ENCODE measurements around the gene TAF15. TPM values are rescaled to one million over a fixed set of nuclear protein-coding genes. Genes with fewer than 3 reads are reported as not detected.

The TAF15 gene
- total and polyA plus RNA-seq, 2 of the 13 experiments (the other 11 are each of a cell fraction or from before 2014, with no cell fraction given): 25.2 to 26.5 TPM

DNA sequence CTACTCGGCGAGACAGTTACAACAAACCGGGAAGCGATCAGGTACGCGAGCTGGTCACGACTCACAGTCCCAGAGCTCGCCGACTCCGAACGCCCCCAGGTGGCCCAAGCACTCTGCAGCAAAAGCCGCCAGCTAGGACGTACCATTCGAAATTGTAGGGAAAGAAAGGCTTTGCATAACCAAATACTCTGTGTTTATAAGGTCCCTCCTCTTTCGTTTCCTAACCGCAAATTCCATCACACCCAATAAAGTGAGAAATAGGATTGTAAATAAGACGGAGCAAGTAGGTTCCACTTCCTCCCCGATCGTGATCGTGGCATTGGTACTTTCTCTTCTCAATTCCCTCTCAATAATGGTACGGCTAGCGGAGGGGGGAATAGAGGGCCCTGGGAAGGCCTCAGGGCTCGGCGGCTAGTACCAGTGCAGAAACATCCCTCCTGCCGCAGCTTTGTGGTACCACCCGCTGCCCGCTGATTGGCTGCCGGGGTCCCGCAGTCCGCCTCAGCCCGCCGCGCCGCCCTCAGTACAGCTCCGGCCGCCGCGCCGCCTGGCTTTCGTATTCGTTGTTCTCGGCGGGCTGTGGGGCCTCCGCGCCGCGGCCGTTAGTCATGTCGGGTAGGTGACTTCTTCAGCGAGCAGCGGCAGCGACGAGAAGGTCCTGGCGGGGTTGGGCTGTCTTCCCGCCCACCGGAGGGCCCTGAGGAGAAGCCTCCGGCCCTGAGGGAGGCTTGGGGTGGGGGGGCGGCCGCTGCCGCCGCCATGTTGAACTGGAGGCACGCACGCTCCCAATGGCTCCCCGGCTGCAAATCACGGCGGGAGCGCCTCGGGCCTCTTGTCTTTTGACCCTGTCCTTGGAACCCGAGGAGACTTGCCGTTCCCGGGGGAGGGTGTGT lies at the start of gene TAF15 (continued):
- TF ChIP-seq HOXA9 (CRISPR knock-in tag; IDR thresholded peaks at IDR 0.05; ENCODE audit: borderline replicate concordance) (peak; percentile 81), ZNF33B (CRISPR knock-in tag; IDR thresholded peaks at IDR 0.05) (0 out of 2 replicates have a peak, but pooled peaks have one; percentile 48), NFE2L1 (CRISPR knock-in tag; IDR thresholded peaks at IDR 0.05; ENCODE audit: borderline replicate concordance) (no peak), RAD21 (CRISPR knock-in tag; IDR thresholded peaks at IDR 0.05) (no peak; the same call in none of the 2 replicates), SIN3A (IDR thresholded peaks at IDR 0.05; ENCODE audit: borderline replicate concordance, low read depth, low read length) (peak; percentile 69; the same call in 1 of the 2 replicates), CEBPZ (IDR thresholded peaks at IDR 0.05; ENCODE audit: low read length) (no peak), ZNF713 (CRISPR knock-in tag; IDR thresholded peaks at IDR 0.05) (no peak), ZBTB2 (CRISPR knock-in tag; IDR thresholded peaks at IDR 0.05; ENCODE audit: low read depth) (peak; percentile 65), MNT (IDR thresholded peaks at IDR 0.05) (no peak), EZH2 (conservative IDR thresholded peaks at IDR 0.05; ENCODE audit: low read depth, low read length) (no peak), ZNF17 (CRISPR knock-in tag; IDR thresholded peaks at IDR 0.05) (no peak; the same call in 1 of the 2 replicates), RARA (CRISPR knock-in tag; IDR thresholded peaks at IDR 0.05) (no peak; the same call in 1 of the 2 replicates)
- TF ChIP-seq, protein P1, sequence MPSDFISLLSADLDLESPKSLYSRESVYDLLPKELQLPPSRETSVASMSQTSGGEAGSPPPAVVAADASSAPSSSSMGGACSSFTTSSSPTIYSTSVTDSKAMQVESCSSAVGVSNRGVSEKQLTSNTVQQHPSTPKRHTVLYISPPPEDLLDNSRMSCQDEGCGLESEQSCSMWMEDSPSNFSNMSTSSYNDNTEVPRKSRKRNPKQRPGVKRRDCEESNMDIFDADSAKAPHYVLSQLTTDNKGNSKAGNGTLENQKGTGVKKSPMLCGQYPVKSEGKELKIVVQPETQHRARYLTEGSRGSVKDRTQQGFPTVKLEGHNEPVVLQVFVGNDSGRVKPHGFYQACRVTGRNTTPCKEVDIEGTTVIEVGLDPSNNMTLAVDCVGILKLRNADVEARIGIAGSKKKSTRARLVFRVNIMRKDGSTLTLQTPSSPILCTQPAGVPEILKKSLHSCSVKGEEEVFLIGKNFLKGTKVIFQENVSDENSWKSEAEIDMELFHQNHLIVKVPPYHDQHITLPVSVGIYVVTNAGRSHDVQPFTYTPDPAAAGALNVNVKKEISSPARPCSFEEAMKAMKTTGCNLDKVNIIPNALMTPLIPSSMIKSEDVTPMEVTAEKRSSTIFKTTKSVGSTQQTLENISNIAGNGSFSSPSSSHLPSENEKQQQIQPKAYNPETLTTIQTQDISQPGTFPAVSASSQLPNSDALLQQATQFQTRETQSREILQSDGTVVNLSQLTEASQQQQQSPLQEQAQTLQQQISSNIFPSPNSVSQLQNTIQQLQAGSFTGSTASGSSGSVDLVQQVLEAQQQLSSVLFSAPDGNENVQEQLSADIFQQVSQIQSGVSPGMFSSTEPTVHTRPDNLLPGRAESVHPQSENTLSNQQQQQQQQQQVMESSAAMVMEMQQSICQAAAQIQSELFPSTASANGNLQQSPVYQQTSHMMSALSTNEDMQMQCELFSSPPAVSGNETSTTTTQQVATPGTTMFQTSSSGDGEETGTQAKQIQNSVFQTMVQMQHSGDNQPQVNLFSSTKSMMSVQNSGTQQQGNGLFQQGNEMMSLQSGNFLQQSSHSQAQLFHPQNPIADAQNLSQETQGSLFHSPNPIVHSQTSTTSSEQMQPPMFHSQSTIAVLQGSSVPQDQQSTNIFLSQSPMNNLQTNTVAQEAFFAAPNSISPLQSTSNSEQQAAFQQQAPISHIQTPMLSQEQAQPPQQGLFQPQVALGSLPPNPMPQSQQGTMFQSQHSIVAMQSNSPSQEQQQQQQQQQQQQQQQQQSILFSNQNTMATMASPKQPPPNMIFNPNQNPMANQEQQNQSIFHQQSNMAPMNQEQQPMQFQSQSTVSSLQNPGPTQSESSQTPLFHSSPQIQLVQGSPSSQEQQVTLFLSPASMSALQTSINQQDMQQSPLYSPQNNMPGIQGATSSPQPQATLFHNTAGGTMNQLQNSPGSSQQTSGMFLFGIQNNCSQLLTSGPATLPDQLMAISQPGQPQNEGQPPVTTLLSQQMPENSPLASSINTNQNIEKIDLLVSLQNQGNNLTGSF (CRISPR knock-in tag; IDR thresholded peaks at IDR 0.05): no peak
- TF ChIP-seq, protein P2, sequence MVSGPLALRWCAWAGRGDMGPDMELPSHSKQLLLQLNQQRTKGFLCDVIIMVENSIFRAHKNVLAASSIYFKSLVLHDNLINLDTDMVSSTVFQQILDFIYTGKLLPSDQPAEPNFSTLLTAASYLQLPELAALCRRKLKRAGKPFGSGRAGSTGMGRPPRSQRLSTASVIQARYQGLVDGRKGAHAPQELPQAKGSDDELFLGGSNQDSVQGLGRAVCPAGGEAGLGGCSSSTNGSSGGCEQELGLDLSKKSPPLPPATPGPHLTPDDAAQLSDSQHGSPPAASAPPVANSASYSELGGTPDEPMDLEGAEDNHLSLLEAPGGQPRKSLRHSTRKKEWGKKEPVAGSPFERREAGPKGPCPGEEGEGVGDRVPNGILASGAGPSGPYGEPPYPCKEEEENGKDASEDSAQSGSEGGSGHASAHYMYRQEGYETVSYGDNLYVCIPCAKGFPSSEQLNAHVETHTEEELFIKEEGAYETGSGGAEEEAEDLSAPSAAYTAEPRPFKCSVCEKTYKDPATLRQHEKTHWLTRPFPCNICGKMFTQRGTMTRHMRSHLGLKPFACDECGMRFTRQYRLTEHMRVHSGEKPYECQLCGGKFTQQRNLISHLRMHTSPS (CRISPR knock-in tag; IDR thresholded peaks at IDR 0.05; ENCODE audit: low read depth): no peak

Measured in HepG2 (cell line).